NCI-H2081 treated with DMSO at 0.1 percent for 48 hours (cell line): ENCODE measurements around the gene MICAL3.
"Not testable (repeated sequence)": the region's sequence is repeated elsewhere in the genome, so short reads cannot be mapped to it uniquely, and the experiment has no call there.

Source experiments
- DNase-seq: peaks from one replicate; lab custom pipeline; 2025; lab: John Stamatoyannopoulos, UW

The MICAL3 gene

DNA sequence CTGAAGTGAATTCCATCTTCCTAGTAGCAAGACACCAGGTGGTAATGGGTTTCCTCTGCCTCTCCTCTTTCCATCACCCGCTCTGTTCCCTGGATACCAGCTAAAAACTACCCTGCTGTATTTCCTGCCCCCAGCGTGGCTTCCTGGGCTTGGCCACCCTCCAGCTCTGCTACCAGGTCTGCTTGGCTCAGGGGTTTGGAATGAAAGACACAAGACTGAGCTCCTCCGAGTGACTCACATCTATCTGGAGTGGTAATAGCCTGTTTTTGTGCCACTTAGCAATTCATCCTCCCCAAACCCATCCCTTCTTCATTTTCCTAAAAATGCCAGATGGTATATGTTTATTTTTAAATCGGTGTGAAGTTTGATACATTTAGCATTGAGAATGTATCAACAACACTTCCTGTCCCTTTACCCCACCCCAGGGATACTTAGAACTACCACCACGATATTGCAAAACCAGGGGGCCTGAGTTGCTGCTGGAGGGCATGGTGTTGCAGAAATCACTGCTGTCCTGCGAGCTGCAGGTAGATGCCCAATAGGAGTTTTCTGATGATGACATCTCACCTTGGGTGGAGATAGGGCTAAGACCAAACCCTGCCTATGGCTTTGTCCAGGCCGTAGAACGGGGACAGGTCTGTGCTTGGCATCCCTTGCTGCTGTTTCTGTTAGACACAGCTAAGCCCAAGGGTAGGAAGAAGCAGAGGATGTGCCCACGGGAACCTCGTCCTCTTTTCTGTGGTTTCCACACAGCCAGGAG, 7.5 kb upstream of the MICAL3 start:
- peak; percentile 52 for DNase-seq

DNA sequence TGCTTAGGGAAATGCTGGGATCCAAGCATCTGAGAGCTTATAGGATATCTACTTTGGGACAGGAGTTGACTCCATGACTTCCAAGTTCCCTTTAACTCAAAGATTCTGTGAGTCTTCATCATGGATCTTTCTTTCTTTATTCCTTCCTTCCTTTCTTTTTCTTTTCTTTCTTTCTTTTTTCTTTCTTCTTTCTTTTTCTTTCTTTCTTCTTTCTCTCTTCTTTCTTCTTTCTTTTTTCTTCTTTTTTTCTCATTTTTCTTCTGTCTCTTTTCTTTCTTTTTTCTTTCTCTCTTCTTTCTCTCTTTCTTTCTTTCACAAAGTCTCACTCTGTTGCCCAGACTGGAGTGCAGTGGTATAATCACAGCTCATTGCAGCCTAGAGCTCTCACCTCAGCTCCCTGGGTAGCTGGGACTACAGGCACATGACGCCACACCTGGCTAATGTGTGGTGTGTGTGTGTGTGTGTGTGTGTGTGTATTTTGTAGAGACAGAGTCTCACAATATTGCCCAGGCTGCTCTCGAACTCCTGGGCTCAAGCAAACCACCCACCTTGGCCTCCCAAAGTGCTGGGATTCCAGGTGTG, 5.4 kb upstream of the MICAL3 start:
- DNase-seq: no peak

- DNase-seq: no peak
Measured at GRCh38 chr22:18028817-18029527, 4.6 kb upstream of the MICAL3 start.

- not testable (repeated sequence) for DNase-seq
Measured at GRCh38 chr22:18025898-18026297, 1.5 kb upstream of the MICAL3 start.

GRCh38 chr22:18024956-18025720, 777 bp upstream of the MICAL3 start:
- DNase-seq: no peak

GRCh38 chr22:18023509-18024275, 669 bp downstream of the MICAL3 start:
- DNase-seq: no peak

- DNase-seq: no peak
Measured at GRCh38 chr22:18022876-18023275, 1.5 kb downstream of the MICAL3 start.

GRCh38 chr22:18021431-18021830, 2.9 kb downstream of the MICAL3 start:
- DNase-seq: no peak

DNA sequence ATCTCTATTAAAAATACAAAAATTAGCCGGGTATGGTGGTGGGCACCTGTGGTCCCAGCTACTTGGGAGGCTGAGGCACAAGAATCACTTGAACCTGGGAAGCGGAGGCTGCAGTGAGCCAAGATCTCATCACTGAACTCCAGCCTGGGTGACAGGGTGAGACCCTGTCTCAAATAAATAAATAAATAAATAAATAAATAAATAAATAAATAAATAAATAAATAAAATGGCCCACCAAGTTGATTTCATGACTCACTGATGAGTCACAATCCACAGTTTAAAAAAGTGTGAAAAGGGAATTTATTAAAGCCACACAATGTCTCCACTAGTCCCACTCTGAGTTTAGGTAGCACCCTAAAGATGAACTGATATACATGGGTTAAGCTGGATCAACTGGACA, 3.6 kb downstream of the MICAL3 start:
- DNase-seq: not testable (repeated sequence)

- DNase-seq: no peak
Measured at GRCh38 chr22:18013947-18014346, 10.4 kb downstream of the MICAL3 start.

DNA sequence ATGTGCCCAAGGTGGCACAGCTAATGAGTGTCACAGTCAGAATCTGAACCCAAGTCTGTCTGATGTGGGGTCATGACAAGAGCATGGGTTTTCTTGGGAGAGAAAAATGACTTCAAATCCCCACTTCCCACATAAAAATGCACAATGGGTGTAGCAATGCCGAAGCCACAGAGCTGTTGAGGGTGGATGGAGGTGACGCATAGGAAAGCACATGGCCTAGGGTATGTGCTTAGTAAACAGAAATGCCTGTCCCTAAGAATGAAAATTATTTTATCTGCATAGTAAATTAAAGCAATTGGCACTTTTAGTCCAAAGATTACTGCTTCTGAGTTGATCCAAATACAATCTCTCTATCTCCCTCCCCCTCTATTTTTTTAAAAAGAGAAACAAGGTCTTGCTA, 10.9 kb downstream of the MICAL3 start:
- DNase-seq: no peak

GRCh38 chr22:18012531-18012930, 11.8 kb downstream of the MICAL3 start:
- DNase-seq: no peak

DNA sequence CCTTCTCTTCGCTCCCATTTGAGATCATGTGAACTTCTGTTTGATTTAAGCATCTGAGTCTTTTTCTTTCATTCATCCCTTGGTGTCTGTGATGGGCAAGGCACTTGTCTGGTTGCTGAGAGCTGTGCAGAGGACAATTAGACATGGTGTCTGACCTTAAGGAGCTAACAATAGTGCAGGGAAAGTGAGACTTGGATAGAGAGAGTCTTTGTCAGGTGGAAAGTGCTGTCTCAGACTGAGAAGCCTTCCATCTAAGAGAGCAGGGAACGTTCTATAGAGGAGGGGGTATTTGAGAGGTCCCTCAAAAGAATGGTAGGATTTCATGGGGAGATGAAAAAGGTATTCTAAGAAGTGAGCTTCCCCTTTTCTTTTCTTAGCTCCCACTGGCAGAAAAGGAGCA, 14.1 kb downstream of the MICAL3 start:
- no peak for DNase-seq

GRCh38 chr22:18008136-18008535, 16.2 kb downstream of the MICAL3 start:
- no peak for DNase-seq

GRCh38 chr22:18005201-18005926, 19.0 kb downstream of the MICAL3 start:
- no peak for DNase-seq

- DNase-seq: not testable (repeated sequence)
Measured at GRCh38 chr22:18001894-18002315, 22.5 kb downstream of the MICAL3 start.

DNA sequence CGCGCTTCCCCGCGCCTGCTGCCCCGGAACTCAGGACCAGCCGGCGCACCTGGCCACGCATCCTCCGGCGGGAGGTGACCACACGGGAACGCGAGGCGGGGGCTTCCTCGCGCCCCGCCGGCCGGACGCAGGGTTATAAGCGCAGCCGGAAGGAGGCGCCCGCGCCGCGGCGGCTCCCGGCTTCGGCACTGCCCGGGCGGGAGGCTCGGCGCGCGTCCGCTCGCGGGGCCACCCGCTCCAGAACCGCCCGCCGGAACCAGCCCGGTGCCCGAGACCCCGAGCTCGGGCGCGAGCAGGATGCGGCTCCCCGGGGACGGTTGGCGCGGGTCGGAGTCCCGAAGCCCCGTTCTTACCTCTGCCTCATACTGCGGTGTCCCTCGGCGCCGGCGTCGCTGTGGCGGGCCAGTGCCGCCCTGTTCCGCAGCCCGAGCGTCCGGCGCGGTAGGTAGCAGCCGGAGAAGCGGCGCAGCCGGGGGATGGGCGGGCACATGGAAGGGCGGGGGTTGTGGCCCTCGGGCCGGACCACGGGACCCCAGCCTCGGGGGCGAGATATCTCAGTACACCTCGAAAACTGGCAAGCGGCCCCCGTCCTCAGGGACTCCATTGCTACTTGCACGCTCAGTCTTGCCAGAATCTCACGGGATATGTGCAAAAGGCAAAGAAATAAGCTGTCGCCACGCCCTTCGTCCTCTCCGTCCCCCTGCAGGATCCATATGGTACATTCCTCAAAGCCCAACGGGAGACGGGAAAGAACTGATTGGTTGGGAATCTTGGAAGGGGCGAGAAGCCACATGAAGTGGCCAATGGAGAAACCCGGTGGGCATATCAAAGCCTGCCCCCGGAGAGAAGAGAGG, 23.1 kb downstream of the MICAL3 start:
- peak; percentile 92 for DNase-seq

DNA sequence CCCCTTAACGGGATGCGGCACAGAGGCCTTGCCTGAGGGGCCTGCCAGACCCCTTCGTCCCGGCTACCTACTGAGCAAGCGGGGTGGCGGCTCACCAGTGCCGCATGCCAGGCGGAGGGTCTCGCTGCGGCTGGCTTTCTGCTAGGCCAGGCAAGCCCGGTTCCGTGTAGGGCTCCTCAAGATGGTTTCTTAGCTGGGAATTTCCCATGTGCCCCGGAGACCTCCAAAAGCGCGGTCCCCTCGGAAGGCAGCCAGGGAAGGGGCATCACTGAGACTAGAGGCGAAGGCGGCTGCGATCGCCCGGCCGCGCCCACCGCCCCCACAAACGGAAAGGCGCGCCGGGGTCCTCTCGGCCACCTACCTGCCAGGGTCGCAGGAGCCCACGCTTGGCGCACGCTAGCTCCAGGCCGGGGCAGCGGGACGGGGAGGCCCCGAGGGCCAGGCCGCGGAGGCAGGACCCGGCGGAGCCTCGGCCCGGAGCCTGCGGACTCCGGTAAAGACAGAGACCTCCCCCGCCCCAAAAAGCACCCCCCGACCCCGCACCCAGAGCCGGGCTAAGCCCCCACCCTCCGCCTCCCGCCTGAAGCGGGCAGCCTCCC, 23.8 kb downstream of the MICAL3 start:
- no peak for DNase-seq

- DNase-seq: no peak
Measured at GRCh38 chr22:17999851-18000250, 24.5 kb downstream of the MICAL3 start.

DNA sequence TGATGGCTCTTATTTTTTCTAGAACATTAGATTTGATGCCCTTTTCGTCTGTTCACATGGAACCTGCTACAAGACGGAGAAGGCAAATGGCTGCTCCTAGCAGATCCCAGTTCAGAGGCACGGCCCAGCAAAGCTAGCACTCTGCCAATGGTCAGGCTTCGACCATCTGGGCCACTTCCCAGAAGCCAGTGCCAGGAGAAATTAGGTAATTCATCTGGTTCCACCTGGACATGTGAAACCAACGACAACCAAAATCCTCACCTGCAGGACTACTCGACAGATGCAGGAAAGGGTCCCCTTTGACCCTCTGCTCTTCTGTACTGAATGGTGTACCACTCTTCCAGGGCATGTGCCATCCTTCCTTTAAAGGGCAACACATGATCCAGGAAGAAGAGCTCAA, 25.4 kb downstream of the MICAL3 start:
- no peak for DNase-seq
